ENCODE data around the gene PFDN2.
"Not testable (repeated sequence)": the region's sequence is repeated elsewhere in the genome, so short reads cannot be mapped to it uniquely, and the experiment has no call there.

PFDN2 gene

GRCh38 chr1:161145832-161146231 lies 28.0 kb upstream of the PFDN2 start:
- no peak overlapping the region for H3K4me3 ChIP-seq (ENCODE audit: low read length)
- no peak for DNase-seq (ENCODE audit: low read depth, low spot score)

- no peak overlapping the region for H3K4me3 ChIP-seq (ENCODE audit: low read length)
These were observed 23.0 kb upstream of the PFDN2 start for GRCh38 chr1:161140755-161141400.

GRCh38 chr1:161139766-161140165 lies 21.9 kb upstream of the PFDN2 start:
- H3K4me3 ChIP-seq (ENCODE audit: low read length) = no peak overlapping the region
- no peak for DNase-seq (ENCODE audit: low read depth, low spot score)

More at GRCh38 chr1:161140755-161141400, 23.0 kb upstream of the PFDN2 start:
- no peak for DNase-seq (ENCODE audit: low read depth, low spot score)

- no peak for DNase-seq (ENCODE audit: low read depth, low spot score)
- no peak overlapping the region for H3K4me3 ChIP-seq (ENCODE audit: low read length)
These were observed 20.6 kb upstream of the PFDN2 start for GRCh38 chr1:161138431-161138830.

- no peak overlapping the region for H3K4me3 ChIP-seq (ENCODE audit: low read length)
These were observed 20.0 kb upstream of the PFDN2 start for GRCh38 chr1:161137881-161138280.

GRCh38 chr1:161133220-161133740 lies 15.4 kb upstream of the PFDN2 start:
- no peak for DNase-seq (ENCODE audit: low read depth, low spot score)

More at GRCh38 chr1:161137881-161138280, 20.0 kb upstream of the PFDN2 start:
- no peak for DNase-seq (ENCODE audit: low read depth, low spot score)

GRCh38 chr1:161132410-161133219 lies 14.8 kb upstream of the PFDN2 start, which contains the start of gene DEDD:
Gene DEDD, minus strand, starts transcription at chr1:161132667. Its CDS starts 8,205 bp downstream, at chr1:161124462.
- DNase-seq (ENCODE audit: low read depth, low spot score) = peak; percentile 94
- H3K4me3 ChIP-seq (ENCODE audit: low read length) = peak within 1 kb of the TSS; percentile 71

More at GRCh38 chr1:161133220-161133740, 15.4 kb upstream of the PFDN2 start:
- peak overlapping the region; percentile 71 for H3K4me3 ChIP-seq (ENCODE audit: low read length)

- peak overlapping the region; percentile 71 for H3K4me3 ChIP-seq (ENCODE audit: low read length)
- DNase-seq (ENCODE audit: low read depth, low spot score) = no peak
These were observed 13.9 kb upstream of the PFDN2 start for GRCh38 chr1:161131523-161132409.

- H3K4me3 ChIP-seq (ENCODE audit: low read length) = no peak overlapping the region
- DNase-seq (ENCODE audit: low read depth, low spot score) = no peak
These were observed 12.4 kb upstream of the PFDN2 start for GRCh38 chr1:161130266-161130665.

- no peak for DNase-seq (ENCODE audit: low read depth, low spot score)
- H3K4me3 ChIP-seq (ENCODE audit: low read length) = no peak overlapping the region
These were observed 11.0 kb upstream of the PFDN2 start for GRCh38 chr1:161128591-161129420.

GRCh38 chr1:161127649-161128048 lies 9.8 kb upstream of the PFDN2 start:
- H3K4me3 ChIP-seq (ENCODE audit: low read length) = no peak overlapping the region
- no peak for DNase-seq (ENCODE audit: low read depth, low spot score)

- DNase-seq (ENCODE audit: low read depth, low spot score) = no peak
- no peak overlapping the region for H3K4me3 ChIP-seq (ENCODE audit: low read length)
These were observed 5.1 kb upstream of the PFDN2 start for GRCh38 chr1:161122967-161123366.

GRCh38 chr1:161121834-161122233 lies 4.0 kb upstream of the PFDN2 start:
- no peak for DNase-seq (ENCODE audit: low read depth, low spot score)
- no peak overlapping the region for H3K4me3 ChIP-seq (ENCODE audit: low read length)

- H3K4me3 ChIP-seq (ENCODE audit: low read length) = no peak overlapping the region
- DNase-seq (ENCODE audit: low read depth, low spot score) = no peak
These were observed 3.3 kb upstream of the PFDN2 start for GRCh38 chr1:161121042-161121650.

GRCh38 chr1:161119092-161119903 lies 1.5 kb upstream of the PFDN2 start:
- peak overlapping the region; percentile 100 for H3K4me3 ChIP-seq (ENCODE audit: low read length)

GRCh38 chr1:161115961-161116360 lies 1.9 kb downstream of the PFDN2 start:
- H3K4me3 ChIP-seq (ENCODE audit: low read length); DNase-seq (ENCODE audit: low read depth, low spot score): not testable (repeated sequence)

More at GRCh38 chr1:161119092-161119903, 1.5 kb upstream of the PFDN2 start:
- peak; percentile 58 for DNase-seq (ENCODE audit: low read depth, low spot score)

GRCh38 chr1:161115132-161115711 lies 2.6 kb downstream of the PFDN2 start:
- H3K4me3 ChIP-seq (ENCODE audit: low read length) = no peak overlapping the region
- no peak for DNase-seq (ENCODE audit: low read depth, low spot score)

Data from Jurkat, Clone E6-1 (cell line).